Measurements from ENCODE around the gene KCTD5. TPM values are rescaled to one million over a fixed set of nuclear protein-coding genes. Genes with fewer than 3 reads are reported as not detected.
"Not testable (repeated sequence)": the region's sequence is repeated elsewhere in the genome, so short reads cannot be mapped to it uniquely, and the experiment has no call there.

KCTD5 gene
- total RNA-seq, 1 experiment from 2014 or later, result 66.5 TPM

DNA sequence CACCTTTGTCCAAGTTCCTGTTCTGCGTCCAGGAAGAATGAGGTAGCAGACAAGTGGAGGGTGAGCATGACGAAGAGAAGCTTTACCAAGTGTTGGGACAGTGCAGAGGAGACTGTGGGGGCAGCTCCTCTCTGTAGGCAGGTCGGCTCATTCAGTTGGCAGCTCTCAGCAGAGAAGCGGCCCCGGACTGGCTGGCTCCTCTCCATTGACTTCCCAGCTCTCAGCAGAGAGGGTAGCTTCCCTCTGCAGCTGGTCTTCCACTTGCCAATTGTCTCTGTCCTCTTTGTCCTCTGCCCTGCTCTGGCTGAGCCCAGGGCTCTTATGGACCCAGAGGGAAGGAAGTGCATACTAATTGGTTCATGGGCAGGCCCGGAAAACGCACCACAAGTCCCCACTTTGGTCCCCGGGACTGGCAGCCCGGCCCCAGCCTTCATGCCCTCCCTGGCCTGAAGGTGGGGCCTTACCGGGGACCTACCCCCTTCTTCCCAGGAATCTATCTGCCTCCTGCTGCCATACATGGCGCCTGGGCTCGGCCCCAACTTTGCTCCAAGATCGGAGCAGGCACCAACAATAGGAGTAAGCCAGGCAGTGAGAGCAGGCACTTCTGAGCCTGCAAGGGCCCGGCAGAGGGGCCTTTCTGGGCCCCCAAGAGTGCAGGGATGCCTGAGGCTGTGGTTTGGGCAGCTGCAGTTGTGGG is 10.1 kb downstream of the KCTD5 start:
- intact Hi-C loops (cut with micrococcal nuclease; ENCODE audit: unreplicated experiment), result no loop called here
- TF ChIP-seq, protein P1, sequence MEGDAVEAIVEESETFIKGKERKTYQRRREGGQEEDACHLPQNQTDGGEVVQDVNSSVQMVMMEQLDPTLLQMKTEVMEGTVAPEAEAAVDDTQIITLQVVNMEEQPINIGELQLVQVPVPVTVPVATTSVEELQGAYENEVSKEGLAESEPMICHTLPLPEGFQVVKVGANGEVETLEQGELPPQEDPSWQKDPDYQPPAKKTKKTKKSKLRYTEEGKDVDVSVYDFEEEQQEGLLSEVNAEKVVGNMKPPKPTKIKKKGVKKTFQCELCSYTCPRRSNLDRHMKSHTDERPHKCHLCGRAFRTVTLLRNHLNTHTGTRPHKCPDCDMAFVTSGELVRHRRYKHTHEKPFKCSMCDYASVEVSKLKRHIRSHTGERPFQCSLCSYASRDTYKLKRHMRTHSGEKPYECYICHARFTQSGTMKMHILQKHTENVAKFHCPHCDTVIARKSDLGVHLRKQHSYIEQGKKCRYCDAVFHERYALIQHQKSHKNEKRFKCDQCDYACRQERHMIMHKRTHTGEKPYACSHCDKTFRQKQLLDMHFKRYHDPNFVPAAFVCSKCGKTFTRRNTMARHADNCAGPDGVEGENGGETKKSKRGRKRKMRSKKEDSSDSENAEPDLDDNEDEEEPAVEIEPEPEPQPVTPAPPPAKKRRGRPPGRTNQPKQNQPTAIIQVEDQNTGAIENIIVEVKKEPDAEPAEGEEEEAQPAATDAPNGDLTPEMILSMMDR (conservative IDR thresholded peaks at IDR 0.05), result no peak
- TF ChIP-seq EZH2 (IDR thresholded peaks at IDR 0.05; ENCODE audit: low read depth), result no peak
- Histone ChIP-seq H3K9me3 (ENCODE audit: insufficient read depth, low read depth) (no peaks in the 10 kb centered on the region), H3K27ac (no peak overlapping the region), H4K20me1 (ENCODE audit: insufficient read depth) (peaks cover 47% of the 10 kb centered on the region), H3K27me3 (ENCODE audit: insufficient read depth, low read depth) (no peaks in the 10 kb centered on the region), H3K9me2 (ENCODE audit: insufficient read depth) (no peaks in the 10 kb centered on the region), H3K79me2 (ENCODE audit: low read depth) (peaks cover 28% of the 10 kb centered on the region), H3K4me2 (no peak overlapping the region), H3F3A (ENCODE audit: insufficient read depth, low read depth) (no peaks in the 10 kb centered on the region), H3K4me1 (replicated peaks; ENCODE audit: insufficient read depth) (no peaks in the 10 kb centered on the region), H3K36me3 (ENCODE audit: low read depth) (no peaks in the 10 kb centered on the region), H3K4me3 (no peak overlapping the region), H2AFZ (no peak overlapping the region)
- ChIA-PET POLR2A (ENCODE audit: unreplicated experiment) (no interaction called here), CTCF (no interaction called here)
- BruUV-seq (replicated peaks), result no TSS peak
- no peak for DNase-seq

DNA sequence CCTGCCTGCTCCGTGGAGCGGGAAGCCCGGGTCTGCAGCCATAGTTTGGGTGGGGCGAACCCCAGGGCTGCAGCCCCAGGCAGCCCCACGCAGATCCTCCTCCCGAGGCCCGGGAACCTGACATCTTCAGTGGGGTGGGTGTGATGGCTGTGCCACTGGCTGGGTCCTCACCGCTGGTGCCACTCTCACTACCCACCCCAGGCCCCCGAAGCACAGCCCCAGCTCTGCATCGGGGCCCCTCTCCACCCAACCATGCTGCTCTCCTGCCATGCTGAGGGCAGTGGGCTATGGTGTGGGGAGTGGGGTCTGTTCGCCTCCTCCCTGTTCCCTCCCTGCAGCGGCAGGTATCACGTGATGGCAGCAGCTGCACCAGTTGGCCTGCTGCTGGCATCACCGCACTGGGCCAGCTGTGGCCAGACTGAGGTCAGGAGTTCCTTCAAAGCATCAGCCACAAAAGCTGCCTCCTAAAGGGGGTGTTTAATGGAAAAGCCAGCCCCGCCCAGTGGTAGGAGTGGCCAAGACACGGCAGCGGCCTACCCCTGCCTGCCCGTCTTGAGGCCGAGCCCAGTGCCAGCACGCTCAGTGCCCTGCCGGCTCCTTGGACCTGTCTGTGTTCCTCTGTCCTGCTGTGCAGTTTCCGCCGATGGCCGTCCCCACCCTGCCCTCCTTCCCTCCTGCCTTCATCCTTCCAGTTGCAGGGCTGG is 10.8 kb downstream of the KCTD5 start:
- no peak overlapping the region for H2AFZ ChIP-seq
- no peak overlapping the region for H3K4me2 ChIP-seq
- peaks cover 41% of the 10 kb centered on the region for H4K20me1 ChIP-seq (ENCODE audit: insufficient read depth)
- POLR2A ChIA-PET (ENCODE audit: unreplicated experiment), result no interaction called here
- H3F3A ChIP-seq (ENCODE audit: insufficient read depth, low read depth), result no peaks in the 10 kb centered on the region
- H3K9me2 ChIP-seq (ENCODE audit: insufficient read depth), result no peaks in the 10 kb centered on the region
- H3K4me3 ChIP-seq, result no peak overlapping the region
- intact Hi-C loops (cut with micrococcal nuclease; ENCODE audit: unreplicated experiment), result no loop called here
- no peaks in the 10 kb centered on the region for H3K9me3 ChIP-seq (ENCODE audit: insufficient read depth, low read depth)
- H3K27ac ChIP-seq, result no peak overlapping the region
- no TSS peak for BruUV-seq (replicated peaks)
- H3K4me1 ChIP-seq (replicated peaks; ENCODE audit: insufficient read depth), result no peaks in the 10 kb centered on the region
- H3K27me3 ChIP-seq (ENCODE audit: insufficient read depth, low read depth), result no peaks in the 10 kb centered on the region
- CTCF ChIA-PET, result no interaction called here
- H3K79me2 ChIP-seq (ENCODE audit: low read depth), result peaks cover 22% of the 10 kb centered on the region
- TF ChIP-seq, protein P1 (conservative IDR thresholded peaks at IDR 0.05), result no peak
- no peak for TF ChIP-seq EZH2 (IDR thresholded peaks at IDR 0.05; ENCODE audit: low read depth)
- DNase-seq, result no peak
- no peaks in the 10 kb centered on the region for H3K36me3 ChIP-seq (ENCODE audit: low read depth)

DNA sequence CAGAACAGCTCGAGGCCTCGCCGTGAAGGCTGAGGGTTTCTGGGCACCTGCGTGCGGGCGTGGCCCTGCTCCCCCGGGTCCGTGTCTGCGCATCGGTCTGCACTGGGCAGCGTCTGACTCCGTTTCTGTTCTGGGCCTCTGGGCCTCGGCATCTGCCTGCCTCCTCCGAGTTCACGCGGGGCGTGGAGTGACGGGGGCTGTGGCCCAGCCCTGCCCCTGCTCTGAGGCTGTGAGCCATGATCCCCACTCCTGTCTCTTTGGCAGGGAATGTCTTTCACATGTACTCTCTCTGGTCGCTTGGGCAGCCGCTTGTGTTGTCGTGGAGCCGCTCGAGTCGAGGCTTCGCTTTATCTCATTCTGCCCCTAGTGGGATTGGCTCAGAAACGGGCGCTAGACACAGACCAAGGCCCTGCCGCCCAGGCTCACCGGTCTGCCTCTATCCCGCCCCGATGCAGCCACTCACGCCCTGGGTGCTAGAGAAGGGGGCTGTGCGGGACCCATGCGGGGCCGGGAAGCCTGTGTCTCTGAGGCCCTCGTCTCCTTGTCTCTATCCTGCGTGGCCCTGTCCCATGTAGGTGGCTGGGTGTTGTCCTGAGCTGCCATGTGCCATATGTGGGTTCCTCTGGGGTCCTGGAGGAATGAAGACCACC is 14.4 kb downstream of the KCTD5 start:
- H3K27me3 ChIP-seq (ENCODE audit: insufficient read depth, low read depth); BruUV-seq (replicated peaks); H3K4me1 ChIP-seq (replicated peaks; ENCODE audit: insufficient read depth); H3K4me3 ChIP-seq; POLR2A ChIA-PET (ENCODE audit: unreplicated experiment); DNase-seq; H3F3A ChIP-seq (ENCODE audit: insufficient read depth, low read depth); H3K9me3 ChIP-seq (ENCODE audit: insufficient read depth, low read depth); CTCF ChIA-PET; H3K27ac ChIP-seq; H2AFZ ChIP-seq; H3K4me2 ChIP-seq; intact Hi-C loops (cut with micrococcal nuclease; ENCODE audit: unreplicated experiment); H3K9me2 ChIP-seq (ENCODE audit: insufficient read depth); H3K36me3 ChIP-seq (ENCODE audit: low read depth); H3K79me2 ChIP-seq (ENCODE audit: low read depth): not testable (repeated sequence)
- peaks cover 18% of the 10 kb centered on the region for H4K20me1 ChIP-seq (ENCODE audit: insufficient read depth)

Measured in PC-9 (cell line).